Activated naive CD4-positive, alpha-beta T cell treated with anti-CD3 and anti-CD28 coated beads, Interleukin-2, amount 50 U/mL, for 16 hours (primary cell): ENCODE measurements around the gene ZDHHC14.
"Not testable (repeated sequence)": the region's sequence is repeated elsewhere in the genome, so short reads cannot be mapped to it uniquely, and the experiment has no call there.

Experiments used
- DNase-seq: peaks from one replicate; pipeline ENCODE4 v3.0.0-alpha.2; 2020

The ZDHHC14 gene

GRCh38 chr6:157679605-157680580, 298.9 kb downstream of the ZDHHC14 start:
- no peak for DNase-seq

GRCh38 chr6:157681041-157681650, 300.2 kb downstream of the ZDHHC14 start:
- DNase-seq: no peak

GRCh38 chr6:157682856-157683481, 302.0 kb downstream of the ZDHHC14 start:
- no peak for DNase-seq

GRCh38 chr6:157683707-157684106, 302.7 kb downstream of the ZDHHC14 start:
- no peak for DNase-seq

- DNase-seq: no peak
These were observed 303.8 kb downstream of the ZDHHC14 start for GRCh38 chr6:157684620-157685299.

- DNase-seq: no peak
These were observed 304.7 kb downstream of the ZDHHC14 start for GRCh38 chr6:157685596-157686280.

GRCh38 chr6:157688275-157688959, 307.4 kb downstream of the ZDHHC14 start:
- DNase-seq: no peak

- DNase-seq: no peak
These were observed 308.1 kb downstream of the ZDHHC14 start for GRCh38 chr6:157688960-157689599.

GRCh38 chr6:157689875-157690274, 308.9 kb downstream of the ZDHHC14 start:
- no peak for DNase-seq

- no peak for DNase-seq
These were observed 309.6 kb downstream of the ZDHHC14 start for GRCh38 chr6:157690441-157691210.

GRCh38 chr6:157691621-157692020, 310.6 kb downstream of the ZDHHC14 start:
- not testable (repeated sequence) for DNase-seq

GRCh38 chr6:157693867-157694266, 312.9 kb downstream of the ZDHHC14 start:
- no peak for DNase-seq

- DNase-seq: no peak
These were observed 314.5 kb downstream of the ZDHHC14 start for GRCh38 chr6:157695301-157696040.

- DNase-seq: no peak
These were observed 319.0 kb downstream of the ZDHHC14 start for GRCh38 chr6:157699777-157700636.

- not testable (repeated sequence) for DNase-seq
These were observed 325.4 kb downstream of the ZDHHC14 start for GRCh38 chr6:157706351-157706750.

- no peak for DNase-seq
These were observed 325.9 kb downstream of the ZDHHC14 start for GRCh38 chr6:157706883-157707282.

GRCh38 chr6:157707576-157707975, 326.6 kb downstream of the ZDHHC14 start:
- no peak for DNase-seq

GRCh38 chr6:157708239-157708638, 327.2 kb downstream of the ZDHHC14 start:
- DNase-seq: no peak

GRCh38 chr6:157708933-157709332, 327.9 kb downstream of the ZDHHC14 start:
- DNase-seq: no peak
